ENCODE measurements around the gene LTBP2.
"Not testable (repeated sequence)": the region's sequence is repeated elsewhere in the genome, so short reads cannot be mapped to it uniquely, and the experiment has no call there.

LTBP2 gene

DNA sequence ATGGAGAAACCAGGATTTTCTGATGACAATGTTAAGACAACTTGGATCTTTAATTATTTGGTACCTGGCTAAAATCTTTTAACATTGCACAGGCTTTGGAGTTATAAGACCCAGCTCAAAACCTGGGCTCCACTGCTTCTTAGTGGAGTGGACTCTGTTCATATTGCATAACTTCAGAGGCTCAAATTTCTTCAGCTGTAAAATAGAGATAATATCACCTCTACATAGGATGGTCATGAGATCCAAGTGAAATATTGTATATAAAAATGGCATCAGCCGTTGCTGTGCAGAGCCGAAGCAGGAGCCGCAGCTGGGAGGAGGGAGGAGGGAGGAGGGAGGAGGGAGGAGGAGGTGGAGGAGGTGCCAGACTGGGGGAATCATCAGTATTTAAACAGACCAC lies 129.5 kb downstream of the LTBP2 start:
- DNase-seq (ENCODE audit: low spot score) = no peak

DNA sequence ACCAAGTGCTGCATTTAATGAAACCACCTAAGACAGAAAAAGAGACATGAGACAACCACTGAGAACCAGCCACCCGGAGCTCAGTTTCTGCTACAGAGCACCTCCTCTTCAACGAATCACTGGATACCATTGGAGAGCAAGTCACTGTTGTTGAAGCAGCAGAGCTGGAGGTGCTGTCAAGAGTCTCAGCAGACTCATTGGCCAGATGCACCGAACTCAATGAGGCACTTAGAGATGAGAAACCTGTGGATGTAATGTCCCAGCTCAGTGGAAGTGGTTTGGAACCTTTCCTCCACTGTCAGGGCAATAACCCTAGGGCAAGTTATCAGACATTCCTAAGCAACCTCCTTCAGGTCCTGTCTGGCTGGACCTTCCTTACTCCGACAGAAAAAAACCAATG lies 132.0 kb downstream of the LTBP2 start:
- peak; percentile 63 for DNase-seq (ENCODE audit: low spot score)

DNA sequence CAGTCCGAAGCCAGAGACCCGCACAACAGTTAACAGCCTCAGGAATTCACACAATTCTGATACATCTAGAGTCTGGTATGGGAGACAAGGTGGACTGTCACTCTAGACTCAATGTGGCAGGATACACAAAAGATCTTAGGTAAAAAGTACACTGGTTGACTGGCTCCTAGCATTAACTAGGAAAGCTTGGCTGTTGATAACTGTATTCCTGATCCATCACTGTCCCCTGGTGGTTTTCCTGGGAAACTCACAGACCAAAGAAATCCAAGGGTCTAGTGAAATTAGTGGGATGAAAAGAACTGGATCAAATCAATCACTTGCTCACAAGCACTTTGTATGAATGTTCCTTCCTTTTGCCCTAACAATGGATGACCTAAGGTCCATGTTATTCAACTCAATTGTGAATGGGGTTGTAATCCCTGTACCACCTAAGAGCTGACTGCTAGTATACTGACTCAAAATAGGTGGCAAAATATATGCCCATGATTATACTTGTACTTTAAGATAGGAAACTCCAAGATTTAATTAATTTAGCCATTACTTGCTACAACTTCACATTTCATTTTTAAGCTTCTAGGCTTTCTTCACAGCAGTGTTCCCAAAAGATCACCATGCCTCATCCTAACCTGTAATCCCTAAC lies 132.9 kb downstream of the LTBP2 start:
- peak; percentile 37 for DNase-seq (ENCODE audit: low spot score)

DNA sequence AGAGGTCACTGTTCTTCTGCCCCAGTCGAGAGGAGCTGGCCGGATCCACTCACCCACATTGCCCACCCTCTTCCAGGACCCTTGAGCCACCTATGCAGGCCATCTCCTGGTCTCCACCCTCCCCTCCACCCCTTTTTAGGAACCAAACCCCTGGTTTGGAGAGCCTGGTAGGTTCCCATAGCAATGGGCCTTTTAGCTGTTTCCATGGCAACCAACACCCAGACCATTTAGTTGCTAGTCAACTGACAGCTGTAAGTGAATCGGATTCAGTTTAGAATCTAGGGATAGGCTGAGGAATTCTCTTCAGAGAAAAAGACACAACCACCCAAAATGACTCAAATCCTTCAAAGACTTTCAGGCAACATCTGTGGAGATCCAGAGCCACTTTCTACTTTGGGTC lies 135.4 kb downstream of the LTBP2 start:
- DNase-seq (ENCODE audit: low spot score) = no peak

DNA sequence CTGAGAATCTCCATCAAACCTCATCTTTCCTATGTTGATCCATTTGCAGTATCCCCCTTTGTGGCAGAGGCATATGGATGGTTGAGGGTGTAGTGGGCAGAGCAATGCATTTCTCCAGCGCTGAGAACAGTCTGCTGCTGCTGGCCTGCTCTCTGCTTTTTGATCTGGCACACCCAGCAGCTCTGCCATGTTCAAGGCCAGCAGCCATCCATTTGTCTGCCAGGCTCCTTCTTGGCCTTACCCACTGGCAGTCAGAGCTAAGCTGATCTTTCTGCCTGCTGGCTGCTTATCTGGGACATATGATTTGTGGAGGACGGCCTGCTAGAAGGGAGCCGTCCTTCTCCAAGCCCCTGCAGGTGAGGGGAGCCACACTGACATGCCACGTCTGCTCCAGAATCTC lies 135.9 kb downstream of the LTBP2 start:
- DNase-seq (ENCODE audit: low spot score) = no peak

DNA sequence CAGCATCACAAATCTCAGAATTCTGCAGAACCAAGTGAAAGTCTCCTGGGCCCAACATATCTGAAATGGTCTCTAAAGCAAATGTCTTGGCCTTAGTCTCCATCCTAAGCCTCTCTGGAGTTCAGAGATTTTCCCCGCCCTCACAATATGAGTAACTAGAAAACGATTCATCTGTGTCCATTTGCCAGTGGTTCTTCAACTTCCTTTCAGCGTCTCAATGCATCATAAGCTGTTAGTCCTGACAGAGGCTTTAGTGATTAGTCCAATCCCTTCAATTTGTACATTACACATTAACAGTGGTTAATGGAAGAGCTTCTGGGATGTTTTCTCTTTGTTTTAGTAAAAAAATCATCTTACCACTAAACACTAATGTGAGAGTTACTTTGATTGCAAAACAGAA lies 136.4 kb downstream of the LTBP2 start:
- peak; percentile 78 for DNase-seq (ENCODE audit: low spot score)

DNA sequence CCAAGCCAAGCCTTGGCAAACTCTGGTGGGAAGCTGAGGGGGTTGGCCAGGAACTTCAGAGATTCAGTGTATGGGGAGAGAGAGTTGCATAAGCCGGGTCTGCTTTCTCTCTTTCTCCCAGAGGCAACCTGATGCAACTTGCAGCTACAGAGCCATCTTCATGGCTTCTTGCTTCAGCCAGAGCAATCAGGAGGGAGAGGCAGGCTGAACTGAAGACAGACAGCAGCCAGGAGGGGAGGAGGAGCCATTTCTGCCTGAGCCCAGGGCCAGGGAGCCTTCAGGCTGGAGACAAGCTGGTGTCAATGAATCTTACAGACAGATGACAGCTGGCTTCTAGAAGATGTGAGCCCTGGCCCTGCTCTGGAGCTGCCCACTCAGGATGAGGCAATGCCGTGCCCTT lies 137.7 kb downstream of the LTBP2 start:
- DNase-seq (ENCODE audit: low spot score) = no peak

DNA sequence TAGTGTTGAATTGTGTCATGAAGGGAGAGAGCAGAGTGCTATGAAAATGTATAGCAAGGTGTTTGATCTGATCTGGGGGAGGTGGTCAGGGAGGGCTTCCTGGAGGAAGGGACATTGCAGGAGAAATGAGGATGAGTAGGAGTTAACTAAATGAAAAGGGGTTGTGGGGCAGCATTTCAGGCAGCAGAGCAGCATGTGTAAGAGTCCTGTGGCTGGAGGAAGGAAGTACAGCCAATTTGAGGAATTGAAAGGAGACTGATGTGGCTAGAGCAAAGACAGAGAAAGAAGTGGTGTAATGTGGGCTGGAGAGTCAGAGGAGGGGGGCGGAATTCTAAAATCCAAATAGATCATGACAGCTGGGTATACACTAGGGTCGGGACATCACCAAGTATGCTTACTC lies 139.4 kb downstream of the LTBP2 start:
- no peak for DNase-seq (ENCODE audit: low spot score)

DNA sequence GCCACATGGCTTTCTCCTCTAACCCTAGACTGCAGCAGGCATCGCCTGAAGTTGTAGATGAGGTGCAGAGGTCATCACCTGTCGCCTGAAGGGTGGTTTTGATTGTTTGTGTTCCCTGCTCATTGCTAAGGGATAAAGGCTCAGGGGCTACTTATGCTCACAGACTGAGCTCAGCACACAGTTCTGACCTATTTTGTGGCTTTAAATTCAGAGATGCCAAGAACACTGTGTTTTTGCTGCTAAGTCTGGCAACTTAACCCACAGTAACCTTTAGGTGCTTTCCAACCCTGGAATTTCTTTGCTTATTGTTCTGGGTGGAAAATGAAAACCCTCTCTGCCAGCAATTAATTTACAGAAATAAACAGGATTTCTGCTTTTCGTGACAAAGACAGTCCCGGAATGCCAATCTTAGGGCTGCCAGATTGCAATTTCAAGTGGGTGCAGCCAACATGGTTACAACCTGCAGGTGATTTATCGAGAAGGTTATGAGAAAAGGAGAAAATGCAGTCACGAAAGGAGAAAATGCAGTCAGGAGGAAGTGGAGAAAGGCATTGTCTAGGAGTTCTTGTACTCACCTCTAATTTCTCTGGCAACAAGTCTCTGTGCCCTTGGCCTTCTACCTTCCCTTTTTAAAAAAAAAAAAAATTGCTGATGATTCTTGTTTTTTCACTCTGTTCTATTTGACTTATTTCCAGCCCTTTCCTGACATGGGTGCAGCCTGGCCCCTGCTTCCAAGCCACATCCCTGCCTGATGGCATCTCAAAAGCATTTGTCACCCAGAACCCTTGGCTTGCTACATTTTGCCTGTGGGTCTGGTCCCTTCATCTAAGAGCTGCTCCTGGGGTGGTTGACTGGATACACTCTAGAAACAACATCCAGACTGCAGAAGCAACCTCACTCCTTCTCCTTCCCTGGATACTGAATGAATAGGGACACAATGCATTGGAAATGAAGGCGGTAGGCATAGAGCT lies 142.2 kb downstream of the LTBP2 start:
- no peak for DNase-seq (ENCODE audit: low spot score)

DNA sequence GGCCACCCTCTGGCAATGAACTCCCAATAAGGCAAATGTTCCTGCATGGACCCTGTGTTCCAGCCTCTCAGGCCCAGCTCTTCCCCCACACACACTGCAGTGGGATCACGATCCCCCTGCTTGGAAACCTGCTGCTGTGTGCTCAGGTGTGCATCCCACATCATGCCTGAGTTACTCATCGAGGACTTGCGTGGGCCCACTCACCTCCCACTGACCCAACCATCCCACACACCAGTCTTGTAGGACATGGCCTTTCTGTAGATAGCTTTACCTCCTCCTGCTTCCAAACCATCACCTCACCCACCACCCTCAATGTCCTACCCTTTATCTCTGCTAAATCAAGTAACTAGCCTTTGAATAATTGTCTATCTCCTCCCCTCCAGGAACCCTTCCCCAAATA lies 143.5 kb downstream of the LTBP2 start:
- no peak for DNase-seq (ENCODE audit: low spot score)

DNA sequence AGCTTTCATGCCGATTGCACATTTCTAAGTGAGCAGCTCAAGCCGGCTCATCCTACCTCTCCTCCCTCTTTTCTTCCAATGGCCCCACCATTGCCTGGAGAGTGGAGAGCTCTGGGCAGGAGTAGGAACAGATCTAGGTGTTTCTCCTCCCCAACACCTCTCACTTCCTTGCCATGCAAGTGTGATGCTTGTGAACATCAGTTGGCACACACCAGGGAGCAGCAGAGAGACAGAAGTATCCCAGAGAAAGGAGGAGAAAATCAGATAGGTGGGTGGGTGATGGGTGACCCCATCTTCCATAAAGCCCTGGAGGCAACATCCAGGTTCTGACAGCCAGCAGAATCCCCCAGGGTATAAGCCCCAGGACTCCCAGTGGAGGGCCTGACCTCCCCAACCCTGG lies 146.7 kb downstream of the LTBP2 start:
- DNase-seq (ENCODE audit: low spot score) = no peak

DNA sequence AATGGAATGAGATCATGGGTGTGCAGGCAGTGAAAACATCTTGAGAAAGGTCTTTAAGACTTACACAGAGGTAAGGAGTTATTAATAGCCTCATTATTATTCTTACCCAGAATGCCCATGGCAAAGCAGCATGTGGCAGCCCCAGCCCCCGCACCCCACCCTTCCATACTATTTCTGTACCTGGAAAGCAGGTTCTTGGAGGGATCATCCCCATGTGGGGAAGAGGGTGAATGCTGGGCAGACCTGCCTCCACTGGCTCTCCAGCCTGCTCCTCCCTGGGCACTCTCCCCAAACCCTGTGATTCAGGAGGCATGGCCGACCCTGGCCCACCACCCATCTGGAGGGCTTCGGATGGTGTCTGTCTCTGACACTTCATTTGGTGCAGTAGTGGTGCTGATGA lies 147.3 kb downstream of the LTBP2 start:
- DNase-seq (ENCODE audit: low spot score) = no peak

DNA sequence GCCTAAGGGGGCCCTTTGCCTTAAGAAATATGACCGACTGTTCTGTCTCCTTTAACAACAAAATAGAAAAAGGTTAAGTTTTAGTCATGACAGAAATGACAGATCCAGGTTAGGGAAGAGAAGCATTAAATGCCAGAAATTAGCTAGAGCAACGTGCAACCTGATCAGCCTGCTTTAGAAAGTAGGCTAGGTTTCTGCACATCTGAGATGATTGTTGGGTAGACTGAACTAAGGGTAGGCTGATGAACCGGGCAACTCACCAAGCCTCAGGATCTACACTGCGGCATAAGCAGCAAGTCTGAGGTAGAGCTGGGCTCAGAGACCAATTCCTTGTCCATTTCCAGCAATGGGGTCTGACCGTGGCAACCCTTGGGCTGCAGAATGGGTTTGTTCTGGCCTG lies 148.3 kb downstream of the LTBP2 start:
- DNase-seq (ENCODE audit: low spot score) = no peak

DNA sequence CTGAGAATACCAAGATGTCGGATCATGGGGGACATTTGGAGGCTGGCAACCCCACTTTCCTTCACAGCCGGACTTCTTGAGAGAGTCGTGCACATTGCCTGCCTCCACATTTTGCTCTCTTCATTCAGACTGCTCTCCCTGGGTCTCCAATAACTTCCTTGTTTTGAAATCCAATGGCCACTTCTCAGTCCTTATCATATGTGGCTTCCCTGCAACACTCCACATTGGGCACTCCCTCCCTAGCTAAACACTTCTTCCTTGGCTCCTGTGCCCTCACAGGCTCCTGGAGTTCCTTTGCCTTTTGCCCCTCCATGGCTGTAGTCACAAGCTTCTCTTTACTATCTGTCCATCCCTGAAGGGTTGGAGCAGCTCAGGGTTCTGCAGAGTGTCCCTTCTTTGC lies 149.0 kb downstream of the LTBP2 start:
- DNase-seq (ENCODE audit: low spot score) = no peak

DNA sequence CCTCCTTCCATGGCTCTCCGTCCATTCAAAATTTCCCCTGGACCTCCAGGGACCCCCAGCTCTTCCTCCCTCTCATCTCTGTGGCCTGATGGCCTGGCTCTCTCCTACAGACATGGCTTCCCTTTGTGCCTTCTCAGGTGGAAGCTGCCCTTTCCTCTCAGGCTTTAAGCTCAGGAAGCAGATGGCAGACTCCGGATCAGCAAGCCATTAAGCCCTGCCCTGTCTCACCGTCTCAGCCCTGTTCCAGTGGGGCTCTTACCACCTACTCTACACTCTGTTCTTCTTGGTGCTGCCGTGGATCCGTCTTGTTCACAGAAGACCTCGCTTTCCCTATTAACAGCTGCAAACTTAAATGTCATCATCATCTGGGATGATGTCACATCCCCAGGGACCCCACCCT lies 152.1 kb downstream of the LTBP2 start:
- no peak for DNase-seq (ENCODE audit: low spot score)

DNA sequence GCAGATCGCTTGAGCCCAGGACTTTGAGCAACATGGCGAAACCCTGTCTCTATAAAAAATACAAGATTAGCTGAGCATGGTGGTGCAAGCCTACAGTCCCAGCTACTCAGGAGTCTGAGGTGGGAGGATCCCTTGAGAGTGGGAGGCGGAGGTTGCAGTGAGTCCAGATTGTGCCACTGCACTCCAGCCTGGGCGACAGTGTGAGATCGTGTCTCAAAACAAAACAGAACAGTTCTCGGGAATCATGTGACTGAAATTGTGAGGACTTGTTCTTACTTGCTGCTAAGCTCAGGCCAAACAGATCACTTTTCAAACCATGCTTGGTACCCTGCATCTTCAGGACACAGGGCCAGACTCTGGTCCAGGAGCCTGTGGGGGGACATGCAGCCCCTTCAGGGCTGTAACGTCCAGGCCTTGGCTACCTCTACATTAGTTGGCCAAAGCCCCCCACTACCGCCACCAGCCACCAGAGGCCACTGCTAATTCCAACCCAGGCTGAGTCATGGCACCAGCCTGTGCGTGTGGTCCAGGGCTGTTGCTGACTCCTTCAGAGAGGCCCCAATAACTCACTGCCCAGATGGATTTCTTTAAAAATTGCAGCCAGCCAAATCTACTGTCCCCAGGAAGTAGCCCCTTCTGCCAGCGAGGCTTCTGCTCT lies 152.6 kb downstream of the LTBP2 start:
- DNase-seq (ENCODE audit: low spot score) = peak; percentile 50

DNA sequence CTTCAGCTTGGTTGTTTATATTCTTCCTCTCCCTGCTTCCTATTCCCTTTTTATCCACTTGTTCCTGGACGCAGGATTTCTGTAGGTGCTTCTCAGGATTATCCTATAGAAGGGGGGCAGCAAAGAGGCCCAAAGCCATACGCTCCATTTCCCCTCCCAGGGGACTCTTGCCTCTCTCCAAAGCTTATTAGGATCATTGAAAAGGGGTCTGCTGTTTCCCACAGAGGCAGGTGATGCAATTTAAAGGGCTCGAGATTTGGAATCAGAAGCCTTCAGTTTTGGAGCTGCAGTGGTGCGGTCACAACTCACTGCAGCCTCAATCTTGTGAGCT lies 154.5 kb downstream of the LTBP2 start:
- DNase-seq (ENCODE audit: low spot score) = no peak

DNA sequence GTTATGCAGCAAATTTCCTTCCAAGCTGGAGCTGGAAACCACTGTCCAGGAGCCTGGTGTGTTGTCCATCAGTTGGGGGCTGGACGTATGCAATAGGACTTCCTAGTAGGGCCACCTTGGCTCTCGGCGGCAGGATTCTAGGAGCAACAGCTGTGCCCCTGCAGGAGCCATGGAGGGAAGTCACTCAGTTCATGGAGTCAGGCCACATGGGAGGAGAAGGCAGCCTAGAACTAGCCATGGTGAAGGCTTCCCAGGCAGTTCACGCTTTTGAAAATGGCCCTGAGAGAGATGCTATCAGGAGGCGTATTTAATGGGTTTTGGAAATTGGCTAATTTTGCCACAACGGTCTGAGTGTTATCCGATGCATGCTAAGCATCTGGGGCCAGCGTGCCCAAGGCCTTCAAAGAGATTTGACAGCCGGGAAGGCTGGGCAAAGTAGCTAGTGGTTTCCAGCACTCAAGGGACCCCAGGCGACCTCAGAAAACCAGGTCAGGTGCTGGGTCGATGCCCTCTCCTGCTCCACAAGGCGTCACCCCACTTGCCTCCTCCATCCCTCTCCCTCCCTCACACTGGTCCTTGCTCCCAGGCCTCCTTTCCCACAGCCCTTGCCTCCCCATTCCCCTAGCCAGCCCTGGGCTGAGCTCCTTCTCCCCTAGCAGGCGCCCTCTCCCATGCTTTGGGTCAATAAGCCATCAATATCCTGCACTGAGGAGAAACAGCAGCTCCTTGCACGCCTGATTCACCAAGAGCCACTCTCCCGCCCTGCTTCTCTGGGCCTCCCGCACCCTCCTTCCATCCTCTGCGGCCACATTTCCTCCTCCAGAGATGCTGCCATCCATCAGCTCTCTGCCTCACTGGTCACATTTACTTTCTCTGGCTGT lies 155.1 kb downstream of the LTBP2 start:
- no peak for DNase-seq (ENCODE audit: low spot score)

DNA sequence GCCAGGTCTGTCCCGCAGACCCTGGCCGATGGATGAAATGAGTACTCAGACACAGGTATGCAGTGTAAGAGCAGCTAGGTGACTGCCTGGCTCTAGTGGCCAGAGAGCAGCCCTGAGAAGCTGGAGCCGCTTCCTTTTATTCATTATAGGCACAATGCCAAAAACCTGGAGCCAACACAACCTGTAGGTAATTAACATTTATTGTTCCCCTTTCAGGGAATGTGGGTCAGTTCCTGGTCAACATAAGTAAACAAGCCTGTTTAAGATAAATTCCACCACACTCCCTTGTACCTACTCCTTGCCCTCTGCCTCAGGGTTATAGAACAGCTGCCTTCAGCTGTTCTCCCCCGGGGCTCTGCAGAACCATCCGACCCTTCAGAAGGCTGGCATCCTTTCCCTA lies 157.6 kb downstream of the LTBP2 start:
- not testable (repeated sequence) for DNase-seq (ENCODE audit: low spot score)

Data from kidney tubule cell (primary cell).